ENCODE results near the gene SLC16A8. TPM values are rescaled to one million over a fixed set of nuclear protein-coding genes. Genes with fewer than 3 reads are reported as not detected.

Gene SLC16A8
- total and polyA plus RNA-seq, 10 of the 15 experiments (the other 5 are each of a cell fraction or from before 2014, with no cell fraction given), result not detected

DNA sequence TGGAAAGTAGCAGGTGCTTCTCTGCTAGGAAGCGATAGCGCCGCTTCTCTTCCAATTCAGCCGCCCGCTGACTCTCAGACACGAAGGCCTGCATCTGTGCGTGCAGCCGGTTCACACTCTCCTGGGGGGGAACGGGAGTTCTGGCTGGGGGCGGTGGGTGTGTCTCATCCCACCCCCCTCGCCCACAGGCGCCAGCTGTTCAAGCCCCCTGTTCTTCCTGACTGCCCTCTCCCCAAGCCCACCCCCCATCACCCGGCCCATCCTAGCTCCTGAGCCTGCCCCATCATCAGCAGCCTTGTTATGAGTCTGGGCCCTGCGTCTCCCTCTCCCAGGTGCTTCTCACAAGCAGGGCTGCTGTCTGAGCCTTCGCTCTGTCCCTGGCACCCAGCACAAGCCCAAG is 13.1 kb upstream of the SLC16A8 start:
- RAD21 ChIA-PET (ENCODE audit: unreplicated experiment), result no interaction called here
- 72% methylated on average over 6 of the region's 15 CpGs for WGBS (ENCODE audit: insufficient coverage, insufficient replicate concordance, low lambda C conversion rate, missing lambda C conversion rate)
- no peak overlapping the region for H2AFZ ChIP-seq (ENCODE audit: control insufficient read depth, low read depth, low read length)
- H3K9me3 ChIP-seq (replicated peaks; ENCODE audit: control insufficient read depth, insufficient read depth, low read length), result no peaks in the 10 kb centered on the region
- no peaks in the 10 kb centered on the region for H3K79me2 ChIP-seq (ENCODE audit: control insufficient read depth, insufficient read depth, low read length)
- H3K4me1 ChIP-seq (ENCODE audit: control insufficient read depth, insufficient read depth, low read length), result no peaks in the 10 kb centered on the region
- ATAC-seq (no peak), DNase-seq (ENCODE audit: low read depth, low spot score) (no peak), FAIRE-seq (no peak)
- H4K20me1 ChIP-seq (ENCODE audit: control insufficient read depth, insufficient read depth), result no peaks in the 10 kb centered on the region
- CTCF ChIA-PET, result interaction anchor here (0.6 to 1.6 kb wide), 2 partner anchors 44 to 104 kb away, joined by 5 read pairs; no protein-coding TSS in a partner anchor
- intact Hi-C loops (cut with micrococcal nuclease; ENCODE audit: unreplicated experiment) (no loop called here), in situ Hi-C loops (cut with MboI) (no loop called here)
- POLR2A ChIA-PET, result no interaction called here
- H3K4me3 ChIP-seq, result no peak overlapping the region
- no peak overlapping the region for H3K9ac ChIP-seq (ENCODE audit: control insufficient read depth, insufficient read depth, low read length)
- H3K27me3 ChIP-seq (replicated peaks in 1 of 2; ENCODE audit: control insufficient read depth in 2 of 2, insufficient read depth in 2 of 2, low read length in 1 of 2), result no peaks in the 10 kb centered on the region
- H3K27ac ChIP-seq (ENCODE audit: control insufficient read depth, insufficient read depth), result no peak overlapping the region
- H3K36me3 ChIP-seq (ENCODE audit: control insufficient read depth in 2 of 2, insufficient read depth in 2 of 2, low read length in 1 of 2), result no peaks in the 10 kb centered on the region
- BruUV-seq (replicated peaks), result no TSS peak
- TF ChIP-seq SMAD5 (IDR thresholded peaks at IDR 0.05; ENCODE audit: low read depth) (no peak), TBL1XR1 (IDR thresholded peaks at IDR 0.05; ENCODE audit: low read depth, low read length) (no peak), SMAD1 (IDR thresholded peaks at IDR 0.05; ENCODE audit: low read depth, partially characterized antibody) (no peak), NBN (IDR thresholded peaks at IDR 0.05) (no peak)
- SMC1A ChIA-PET (ENCODE audit: uncharacterized antibody, unreplicated experiment), result interaction anchor here (1.1 kb wide), 1 partner anchor 45 kb away, joined by 3 read pairs; no protein-coding TSS in a partner anchor
- H3K4me2 ChIP-seq (ENCODE audit: control insufficient read depth, insufficient read depth), result no peak overlapping the region

DNA sequence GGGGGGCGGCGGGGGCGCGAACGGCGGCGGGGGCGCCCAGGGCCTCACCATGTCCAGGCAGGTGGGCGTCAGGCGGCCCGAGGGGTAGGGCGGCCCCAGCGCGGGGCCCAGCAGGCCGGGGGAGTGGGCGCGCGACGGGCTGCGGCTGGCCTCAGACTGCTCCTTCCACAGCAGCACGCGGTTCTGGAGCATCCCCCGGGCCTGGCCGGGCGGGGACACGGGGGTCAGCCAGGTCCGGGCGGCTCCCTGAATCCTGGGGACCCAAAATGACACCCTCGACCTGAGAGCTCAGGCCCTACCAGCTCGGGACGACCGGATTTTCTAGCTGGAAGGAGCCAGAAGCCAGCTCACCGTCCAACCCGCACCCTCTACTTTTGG is 5.5 kb upstream of the SLC16A8 start:
- CTCF ChIA-PET, result interaction anchor here (1.0 to 1.1 kb wide), 2 partner anchors 12 to 26 kb away, joined by 3 read pairs; no protein-coding TSS in a partner anchor
- no peak overlapping the region for H3K27ac ChIP-seq (ENCODE audit: control insufficient read depth, insufficient read depth)
- H3K79me2 ChIP-seq (ENCODE audit: control insufficient read depth, insufficient read depth, low read length), result no peaks in the 10 kb centered on the region
- no peak for DNase-seq (ENCODE audit: low read depth, low spot score)
- H3K4me2 ChIP-seq (ENCODE audit: control insufficient read depth, insufficient read depth), result no peak overlapping the region
- no peak for FAIRE-seq
- H3K9me3 ChIP-seq (replicated peaks; ENCODE audit: control insufficient read depth, insufficient read depth, low read length), result no peaks in the 10 kb centered on the region
- POLR2A ChIA-PET, result no interaction called here
- no peak overlapping the region for H3K4me3 ChIP-seq
- H3K27me3 ChIP-seq (replicated peaks in 1 of 2; ENCODE audit: control insufficient read depth in 2 of 2, insufficient read depth in 2 of 2, low read length in 1 of 2), result no peaks in the 10 kb centered on the region
- ATAC-seq, result no peak
- in situ Hi-C loops (cut with MboI), result no loop called here
- no peak overlapping the region for H2AFZ ChIP-seq (ENCODE audit: control insufficient read depth, low read depth, low read length)
- no peaks in the 10 kb centered on the region for H3K36me3 ChIP-seq (ENCODE audit: control insufficient read depth in 2 of 2, insufficient read depth in 2 of 2, low read length in 1 of 2)
- H3K4me1 ChIP-seq (ENCODE audit: control insufficient read depth, insufficient read depth, low read length), result no peaks in the 10 kb centered on the region
- TF ChIP-seq RELB (IDR thresholded peaks at IDR 0.05; ENCODE audit: low read depth) (no peak), GATAD2B (conservative IDR thresholded peaks at IDR 0.05; ENCODE audit: low read depth) (no peak), CHD1 (IDR thresholded peaks at IDR 0.05; ENCODE audit: low read depth, low read length) (no peak), ATF2 (IDR thresholded peaks at IDR 0.05; ENCODE audit: low read length) (no peak), BMI1 (IDR thresholded peaks at IDR 0.05; ENCODE audit: borderline replicate concordance) (no peak), EED (IDR thresholded peaks at IDR 0.05; ENCODE audit: low read depth) (no peak), SMAD1 (IDR thresholded peaks at IDR 0.05; ENCODE audit: low read depth, partially characterized antibody) (no peak), CHD2 (IDR thresholded peaks at IDR 0.05; ENCODE audit: borderline replicate concordance, low read depth, low read length) (no peak), CREB1 (IDR thresholded peaks at IDR 0.05; ENCODE audit: low read depth) (no peak), STAT3 (IDR thresholded peaks at IDR 0.05; ENCODE audit: low read depth, low read length) (no peak)
- H4K20me1 ChIP-seq (ENCODE audit: control insufficient read depth, insufficient read depth), result no peaks in the 10 kb centered on the region
- intact Hi-C loops (cut with micrococcal nuclease; ENCODE audit: unreplicated experiment), result no loop called here
- BruUV-seq (replicated peaks), result no TSS peak
- H3K9ac ChIP-seq (ENCODE audit: control insufficient read depth, insufficient read depth, low read length), result no peak overlapping the region
- RAD21 ChIA-PET (ENCODE audit: unreplicated experiment), result interaction anchor here (0.6 kb wide), 1 partner anchor 12 kb away, joined by 4 read pairs; no protein-coding TSS in a partner anchor
- SMC1A ChIA-PET (ENCODE audit: uncharacterized antibody, unreplicated experiment), result no interaction called here
- 81% methylated on average over 27 of the region's 34 CpGs for WGBS (ENCODE audit: insufficient coverage, insufficient replicate concordance, low lambda C conversion rate, missing lambda C conversion rate)

All from GM12878 (cell line).